Activated CD4-positive, alpha-beta memory T cell treated with anti-CD3 and anti-CD28 coated beads for 36 hours (primary cell): ENCODE results near the gene DDR1. TPM values are rescaled to one million over a fixed set of nuclear protein-coding genes. Genes with fewer than 3 reads are reported as not detected.

Experiments used
- CTCF ChIA-PET: fragments of 350-600 bp; sonication (Branson Sonifier 250); formaldehyde crosslinking; loops from one replicate; lab custom pipeline; 2021; ENCODE audit warnings: antibody characterized with exemption, inconsistent platforms; lab: Charles Lee
- POLR2A ChIA-PET: fragments of 350-600 bp; sonication (Branson Sonifier 250); formaldehyde crosslinking; loops from one replicate; lab custom pipeline; 2021; ENCODE audit warnings: antibody characterized with exemption; lab: Charles Lee
- DNase-seq: peaks from one replicate; pipeline ENCODE4 v3.0.0-alpha.2; 2020
- H3K27ac Mint-ChIP-seq: one replicate; pipeline ENCODE4 v1.8.0; 2021; ENCODE audit warnings: mixed read lengths
- H3K27me3 Mint-ChIP-seq: one replicate; pipeline ENCODE4 v1.8.0; 2021; ENCODE audit warnings: mixed read lengths
- H3K36me3 Mint-ChIP-seq: one replicate; pipeline ENCODE4 v1.8.0; 2021; ENCODE audit warnings: mixed read lengths
- H3K4me1 Mint-ChIP-seq: one replicate; pipeline ENCODE4 v1.8.0; 2021; ENCODE audit warnings: low read depth, mixed read lengths
- H3K4me3 Mint-ChIP-seq: one replicate; pipeline ENCODE4 v1.8.0; 2021; ENCODE audit warnings: mild to moderate bottlenecking, mixed read lengths
- H3K9me3 Mint-ChIP-seq: one replicate; pipeline ENCODE4 v1.8.0; 2021; ENCODE audit warnings: mixed read lengths
- intact Hi-C: fragments of 100-400 bp; cut with micrococcal nuclease; formaldehyde crosslinking; loops from one replicate; pipeline ENCODE4 v1.15.1; 2023
- total RNA-seq, 2 experiments: library from RNA; stranded (reverse); gene quantifications; one replicate each; pipeline ENCODE4 v1.2.3, GENCODE V29; 2021

Gene DDR1
- total RNA-seq, 2 experiments from 2014 or later: 8.1 to 8.7 TPM

GRCh38 chr6:30890646-30891449 lies 6.5 kb downstream of the DDR1 start:
- Mint-ChIP-seq H3K9me3 (no peaks in the 10 kb centered on the region), H3K36me3 (no peaks in the 10 kb centered on the region), H3K27ac (no peak overlapping the region), H3K27me3 (no peaks in the 10 kb centered on the region), H3K4me1 (peaks cover 6% of the 10 kb centered on the region), H3K4me3 (no peak overlapping the region)
- CTCF ChIA-PET: interaction anchor here (1.7 kb wide), 1 partner anchor 12 kb away, joined by 4 read pairs; no protein-coding TSS in a partner anchor
- POLR2A ChIA-PET: no interaction called here
- intact Hi-C loops: no loop called here
- DNase-seq: no peak

DNA sequence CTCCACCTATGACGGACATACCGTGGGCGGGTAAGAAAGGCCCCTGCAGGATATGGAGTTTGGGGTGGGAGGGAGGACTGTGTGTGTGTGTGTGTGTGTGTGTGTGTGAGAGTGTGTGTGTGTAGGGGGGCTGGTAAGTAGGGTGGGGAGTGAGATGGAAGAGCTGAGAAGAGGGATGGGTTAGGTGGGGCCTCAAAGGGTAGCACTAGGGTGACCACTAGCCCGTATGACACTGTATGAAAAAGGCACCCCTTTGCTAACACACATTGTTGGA lies 7.1 kb downstream of the DDR1 start:
- CTCF ChIA-PET: interaction anchor here (1.7 kb wide), 1 partner anchor 13 kb away, joined by 4 read pairs; no protein-coding TSS in a partner anchor
- H3K4me3 Mint-ChIP-seq: no peak overlapping the region
- no peaks in the 10 kb centered on the region for H3K9me3 Mint-ChIP-seq
- POLR2A ChIA-PET: no interaction called here
- H3K36me3 Mint-ChIP-seq: no peaks in the 10 kb centered on the region
- intact Hi-C loops: no loop called here
- H3K27me3 Mint-ChIP-seq: no peaks in the 10 kb centered on the region
- H3K4me1 Mint-ChIP-seq: peaks cover 2% of the 10 kb centered on the region
- H3K27ac Mint-ChIP-seq: no peak overlapping the region
- DNase-seq: no peak

DNA sequence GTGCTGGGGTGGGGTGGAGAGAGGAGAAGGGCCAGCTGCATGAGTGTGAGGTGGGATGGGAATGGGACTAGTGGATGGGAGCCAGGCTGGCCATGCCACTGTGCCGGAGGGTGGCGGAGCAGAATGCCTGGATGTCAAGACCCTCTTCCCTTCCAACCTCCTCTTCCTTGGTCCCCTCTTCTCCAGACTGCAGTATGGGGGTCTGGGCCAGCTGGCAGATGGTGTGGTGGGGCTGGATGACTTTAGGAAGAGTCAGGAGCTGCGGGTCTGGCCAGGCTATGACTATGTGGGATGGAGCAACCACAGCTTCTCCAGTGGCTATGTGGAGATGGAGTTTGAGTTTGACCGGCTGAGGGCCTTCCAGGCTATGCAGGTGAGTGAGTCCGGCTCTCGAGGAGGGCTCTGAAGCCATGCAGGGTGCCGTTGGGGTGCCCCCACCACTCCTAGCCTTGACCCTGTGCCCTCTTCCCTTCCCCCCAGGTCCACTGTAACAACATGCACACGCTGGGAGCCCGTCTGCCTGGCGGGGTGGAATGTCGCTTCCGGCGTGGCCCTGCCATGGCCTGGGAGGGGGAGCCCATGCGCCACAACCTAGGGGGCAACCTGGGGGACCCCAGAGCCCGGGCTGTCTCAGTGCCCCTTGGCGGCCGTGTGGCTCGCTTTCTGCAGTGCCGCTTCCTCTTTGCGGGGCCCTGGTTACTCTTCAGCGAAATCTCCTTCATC lies 7.7 kb downstream of the DDR1 start:
- Mint-ChIP-seq H3K27me3 (no peaks in the 10 kb centered on the region), H3K4me1 (no peaks in the 10 kb centered on the region), H3K36me3 (no peaks in the 10 kb centered on the region), H3K27ac (no peak overlapping the region), H3K4me3 (no peak overlapping the region), H3K9me3 (no peaks in the 10 kb centered on the region)
- ChIA-PET CTCF (interaction anchor here (1.7 kb wide), 1 partner anchor 13 kb away, joined by 4 read pairs; no protein-coding TSS in a partner anchor), POLR2A (no interaction called here)
- intact Hi-C loops: no loop called here
- DNase-seq: no peak

- ChIA-PET CTCF (no interaction called here), POLR2A (no interaction called here)
- no peaks in the 10 kb centered on the region for H3K27me3 Mint-ChIP-seq
Observed at GRCh38 chr6:30893001-30893591, 8.8 kb downstream of the DDR1 start.

DNA sequence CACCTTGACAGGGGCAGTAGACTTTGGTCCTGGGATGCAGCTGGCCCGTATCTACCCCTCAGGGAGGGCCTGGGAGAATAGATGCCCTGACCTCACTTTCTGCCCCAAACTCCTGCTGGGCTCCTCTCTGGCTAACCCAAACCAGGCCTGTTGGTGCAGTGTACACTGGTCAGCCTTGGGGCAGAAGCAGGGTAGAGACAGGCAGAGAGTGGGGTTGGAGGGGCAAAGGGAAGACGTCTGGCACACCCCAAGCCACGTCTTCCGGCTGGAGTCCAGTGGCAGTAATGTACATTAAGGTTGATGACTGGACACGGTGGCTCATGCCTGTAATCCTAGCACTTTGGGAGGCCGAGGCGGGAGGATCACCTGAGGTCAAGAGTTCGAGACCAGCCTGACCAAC lies 9.3 kb downstream of the DDR1 start:
- Mint-ChIP-seq H3K9me3 (no peaks in the 10 kb centered on the region), H3K4me1 (no peaks in the 10 kb centered on the region), H3K36me3 (no peaks in the 10 kb centered on the region), H3K27me3 (no peaks in the 10 kb centered on the region), H3K27ac (no peak overlapping the region), H3K4me3 (no peak overlapping the region)
- ChIA-PET CTCF (no interaction called here), POLR2A (no interaction called here)
- no peak for DNase-seq
- intact Hi-C loops: no loop called here

More at GRCh38 chr6:30893001-30893591, 8.8 kb downstream of the DDR1 start:
- no peak overlapping the region for H3K4me3 Mint-ChIP-seq
- no peak for DNase-seq
- no peaks in the 10 kb centered on the region for H3K9me3 Mint-ChIP-seq
- intact Hi-C loops: no loop called here
- H3K36me3 Mint-ChIP-seq: no peaks in the 10 kb centered on the region
- no peak overlapping the region for H3K27ac Mint-ChIP-seq
- H3K4me1 Mint-ChIP-seq: no peaks in the 10 kb centered on the region

DNA sequence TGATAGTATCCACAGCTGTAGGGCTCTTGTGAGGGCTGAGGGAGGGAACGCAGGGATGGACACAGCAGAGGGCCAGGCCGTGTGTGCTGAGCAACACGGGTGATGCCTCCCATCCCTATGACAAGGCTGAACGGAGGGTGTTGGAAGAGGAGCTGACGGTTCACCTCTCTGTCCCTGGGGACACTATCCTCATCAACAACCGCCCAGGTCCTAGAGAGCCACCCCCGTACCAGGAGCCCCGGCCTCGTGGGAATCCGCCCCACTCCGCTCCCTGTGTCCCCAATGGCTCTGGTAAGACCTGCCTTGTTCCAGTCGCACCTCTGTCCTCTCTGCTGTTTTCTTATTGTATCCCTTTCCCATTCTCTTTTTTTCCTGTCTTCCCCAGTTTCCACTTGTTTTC lies 10.1 kb downstream of the DDR1 start:
- Mint-ChIP-seq H3K27me3 (no peaks in the 10 kb centered on the region), H3K4me1 (no peaks in the 10 kb centered on the region), H3K4me3 (no peak overlapping the region), H3K9me3 (no peaks in the 10 kb centered on the region), H3K36me3 (no peaks in the 10 kb centered on the region), H3K27ac (no peak overlapping the region)
- intact Hi-C loops: no loop called here
- ChIA-PET POLR2A (no interaction called here), CTCF (interaction anchor here (0.6 kb wide), 1 partner anchor 66 kb away, joined by 3 read pairs; no protein-coding TSS in a partner anchor)
- DNase-seq: no peak

DNA sequence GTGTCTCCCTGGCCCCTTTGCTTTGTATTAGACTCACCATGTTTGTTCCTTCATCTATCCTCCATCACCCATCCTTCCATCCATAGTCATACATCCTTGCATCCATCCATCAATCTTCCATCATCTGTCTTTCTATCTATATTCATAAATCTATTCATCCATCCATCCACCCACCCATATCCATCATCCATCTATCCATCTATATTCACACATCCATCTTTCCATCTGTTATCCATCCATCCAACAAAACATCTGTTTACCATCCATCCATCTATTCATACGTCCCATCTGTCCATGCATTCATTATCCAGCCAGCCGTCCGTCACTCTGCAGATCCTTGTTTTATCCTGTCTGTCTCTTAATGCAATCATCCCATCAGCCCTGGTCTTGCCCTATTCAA lies 10.6 kb downstream of the DDR1 start:
- Mint-ChIP-seq H3K27me3 (no peaks in the 10 kb centered on the region), H3K4me3 (no peak overlapping the region), H3K27ac (no peak overlapping the region), H3K9me3 (no peaks in the 10 kb centered on the region), H3K36me3 (no peaks in the 10 kb centered on the region), H3K4me1 (no peaks in the 10 kb centered on the region)
- ChIA-PET POLR2A (no interaction called here), CTCF (no interaction called here)
- DNase-seq: no peak
- intact Hi-C loops: no loop called here

- Mint-ChIP-seq H3K4me3 (no peak overlapping the region), H3K36me3 (no peaks in the 10 kb centered on the region), H3K9me3 (no peaks in the 10 kb centered on the region), H3K4me1 (no peaks in the 10 kb centered on the region), H3K27me3 (no peaks in the 10 kb centered on the region), H3K27ac (no peak overlapping the region)
- ChIA-PET CTCF (interaction anchor here (1.1 kb wide), 1 partner anchor 18 kb away, joined by 4 read pairs; no protein-coding TSS in a partner anchor), POLR2A (interaction anchor here (1.1 kb wide), 1 partner anchor 66 kb away, joined by 3 read pairs; no protein-coding TSS in a partner anchor)
- no peak for DNase-seq
- intact Hi-C loops: no loop called here
Observed at GRCh38 chr6:30895343-30895742, 11.0 kb downstream of the DDR1 start.

GRCh38 chr6:30896541-30896940 lies 12.2 kb downstream of the DDR1 start:
- DNase-seq: no peak
- H3K9me3 Mint-ChIP-seq: no peaks in the 10 kb centered on the region
- H3K4me3 Mint-ChIP-seq: no peak overlapping the region
- CTCF ChIA-PET: interaction anchor here (1.1 kb wide), 1 partner anchor 19 kb away, joined by 4 read pairs; no protein-coding TSS in a partner anchor
- peaks cover 2% of the 10 kb centered on the region for H3K4me1 Mint-ChIP-seq
- intact Hi-C loops: no loop called here
- H3K27me3 Mint-ChIP-seq: no peaks in the 10 kb centered on the region
- H3K36me3 Mint-ChIP-seq: no peaks in the 10 kb centered on the region
- H3K27ac Mint-ChIP-seq: no peak overlapping the region
- POLR2A ChIA-PET: interaction anchor here (1.1 kb wide), 1 partner anchor 67 kb away, joined by 3 read pairs; no protein-coding TSS in a partner anchor

DNA sequence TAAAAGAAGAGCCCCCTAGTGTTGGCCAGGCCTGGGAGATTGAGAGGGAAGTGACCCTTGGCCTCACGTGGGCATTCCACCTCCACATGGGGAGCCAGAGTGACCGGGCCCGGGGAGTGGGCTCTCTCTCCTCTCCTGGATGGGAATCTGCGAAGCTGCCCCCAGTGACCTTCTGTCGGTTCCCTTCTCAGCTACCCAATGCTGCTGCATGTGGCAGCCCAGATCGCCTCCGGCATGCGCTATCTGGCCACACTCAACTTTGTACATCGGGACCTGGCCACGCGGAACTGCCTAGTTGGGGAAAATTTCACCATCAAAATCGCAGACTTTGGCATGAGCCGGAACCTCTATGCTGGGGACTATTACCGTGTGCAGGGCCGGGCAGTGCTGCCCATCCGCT lies 13.6 kb downstream of the DDR1 start:
- H3K27me3 Mint-ChIP-seq: no peaks in the 10 kb centered on the region
- peaks cover 2% of the 10 kb centered on the region for H3K4me1 Mint-ChIP-seq
- DNase-seq: no peak
- CTCF ChIA-PET: interaction anchor here (1.1 kb wide), 1 partner anchor 189 kb away, joined by 3 read pairs; no protein-coding TSS in a partner anchor
- H3K4me3 Mint-ChIP-seq: no peak overlapping the region
- intact Hi-C loops: no loop called here
- POLR2A ChIA-PET: no interaction called here
- no peaks in the 10 kb centered on the region for H3K36me3 Mint-ChIP-seq
- no peak overlapping the region for H3K27ac Mint-ChIP-seq
- H3K9me3 Mint-ChIP-seq: no peaks in the 10 kb centered on the region

GRCh38 chr6:30898750-30899360 lies 14.5 kb downstream of the DDR1 start:
- Mint-ChIP-seq H3K4me3 (no peak overlapping the region), H3K27me3 (no peaks in the 10 kb centered on the region), H3K36me3 (no peaks in the 10 kb centered on the region), H3K9me3 (no peaks in the 10 kb centered on the region), H3K27ac (no peak overlapping the region), H3K4me1 (peaks cover 2% of the 10 kb centered on the region)
- intact Hi-C loops: no loop called here
- POLR2A ChIA-PET: no interaction called here
- no peak for DNase-seq
- CTCF ChIA-PET: interaction anchor here (1.1 to 1.3 kb wide), 3 partner anchors 169 to 188 kb away, joined by 3 read pairs; no protein-coding TSS in a partner anchor
